22Rv1 (cell line): ENCODE data around the gene TMEM109.

Source experiments
- ZFX ChIP-seq: fragments of 450-650 bp; IDR thresholded peaks from 2 replicates; pipeline ENCODE4 v1.6.1; 2017; ENCODE audit warnings: antibody characterized with exemption, borderline replicate concordance
- TF ChIP-seq, protein P1 (sequence below): fragments of 450-650 bp; IDR thresholded peaks from 2 replicates; pipeline ENCODE4 v1.5.1; 2017; ENCODE audit warnings: mild to moderate bottlenecking

GRCh38 chr11:60934124-60934789 lies 20.3 kb downstream of the TMEM109 start:
- TF ChIP-seq, protein P1, sequence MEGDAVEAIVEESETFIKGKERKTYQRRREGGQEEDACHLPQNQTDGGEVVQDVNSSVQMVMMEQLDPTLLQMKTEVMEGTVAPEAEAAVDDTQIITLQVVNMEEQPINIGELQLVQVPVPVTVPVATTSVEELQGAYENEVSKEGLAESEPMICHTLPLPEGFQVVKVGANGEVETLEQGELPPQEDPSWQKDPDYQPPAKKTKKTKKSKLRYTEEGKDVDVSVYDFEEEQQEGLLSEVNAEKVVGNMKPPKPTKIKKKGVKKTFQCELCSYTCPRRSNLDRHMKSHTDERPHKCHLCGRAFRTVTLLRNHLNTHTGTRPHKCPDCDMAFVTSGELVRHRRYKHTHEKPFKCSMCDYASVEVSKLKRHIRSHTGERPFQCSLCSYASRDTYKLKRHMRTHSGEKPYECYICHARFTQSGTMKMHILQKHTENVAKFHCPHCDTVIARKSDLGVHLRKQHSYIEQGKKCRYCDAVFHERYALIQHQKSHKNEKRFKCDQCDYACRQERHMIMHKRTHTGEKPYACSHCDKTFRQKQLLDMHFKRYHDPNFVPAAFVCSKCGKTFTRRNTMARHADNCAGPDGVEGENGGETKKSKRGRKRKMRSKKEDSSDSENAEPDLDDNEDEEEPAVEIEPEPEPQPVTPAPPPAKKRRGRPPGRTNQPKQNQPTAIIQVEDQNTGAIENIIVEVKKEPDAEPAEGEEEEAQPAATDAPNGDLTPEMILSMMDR, result no peak
- no peak for TF ChIP-seq ZFX
